GM18909 (cell line): ENCODE results near the gene CYBB.

Source experiments
- ATAC-seq: cut with Tn5 transposase; IDR thresholded peaks from one replicate; pipeline ENCODE4 v1.9.1; 2021; ENCODE audit warnings: mild to moderate bottlenecking; ENCODE audit not compliant: unreplicated experiment, poor library complexity

Gene CYBB

DNA sequence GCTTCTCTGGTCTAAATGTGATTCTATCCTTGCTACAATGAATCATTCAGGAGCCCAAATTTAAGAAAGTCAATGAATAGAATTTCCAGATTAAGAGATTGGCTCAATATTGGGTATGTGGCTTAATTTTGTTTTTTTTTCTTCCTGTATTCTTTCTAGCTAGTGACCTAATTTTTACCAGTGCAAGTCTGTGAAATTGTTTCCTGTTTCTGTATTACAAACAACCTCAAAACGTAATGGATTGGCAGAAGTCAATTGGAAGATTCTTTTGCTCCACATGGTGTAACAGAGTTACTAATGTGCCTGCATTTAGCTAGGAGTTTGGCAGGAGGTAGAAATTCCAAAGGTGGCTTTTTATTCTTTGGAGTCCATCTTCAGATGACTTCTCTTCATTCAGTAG lies 49.9 kb downstream of the CYBB start:
- no peak for ATAC-seq

DNA sequence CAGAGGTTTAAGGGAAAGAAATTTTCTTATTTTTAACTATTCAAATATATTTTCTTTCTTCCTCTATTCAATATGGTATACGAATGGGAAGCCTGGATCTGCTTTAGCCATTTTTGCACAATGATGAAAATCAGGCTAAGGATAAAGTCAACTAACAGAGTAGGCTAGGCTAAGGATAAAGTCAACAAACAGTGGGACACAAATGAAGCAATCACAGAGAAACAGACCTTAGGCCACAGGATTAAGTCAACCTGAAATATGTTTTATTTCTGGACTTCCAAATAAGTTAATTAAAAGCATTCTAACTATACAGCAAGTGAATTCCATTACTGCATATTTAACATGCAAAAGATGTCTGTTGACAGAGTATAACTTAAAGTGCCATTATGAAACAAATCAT lies 50.5 kb downstream of the CYBB start:
- ATAC-seq: no peak

DNA sequence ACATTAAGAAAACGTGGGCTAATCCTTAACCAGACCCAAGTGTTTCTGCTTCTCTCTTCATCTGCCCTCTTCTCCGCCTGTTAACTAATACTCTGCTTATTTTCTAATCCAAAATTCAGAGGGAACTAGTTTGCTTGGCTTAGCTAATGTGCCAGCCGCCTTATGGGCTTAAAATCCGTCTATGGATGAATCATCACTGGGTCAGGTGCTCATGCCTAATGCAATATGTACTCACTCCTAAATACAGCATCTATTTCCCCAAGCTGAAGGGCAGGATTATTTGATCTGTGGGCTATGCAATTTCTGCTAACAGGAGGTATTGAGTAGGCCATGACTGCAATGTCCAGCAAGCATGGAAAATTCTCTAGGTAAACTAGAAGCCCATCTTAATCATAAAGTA lies 55.1 kb downstream of the CYBB start:
- no peak for ATAC-seq

DNA sequence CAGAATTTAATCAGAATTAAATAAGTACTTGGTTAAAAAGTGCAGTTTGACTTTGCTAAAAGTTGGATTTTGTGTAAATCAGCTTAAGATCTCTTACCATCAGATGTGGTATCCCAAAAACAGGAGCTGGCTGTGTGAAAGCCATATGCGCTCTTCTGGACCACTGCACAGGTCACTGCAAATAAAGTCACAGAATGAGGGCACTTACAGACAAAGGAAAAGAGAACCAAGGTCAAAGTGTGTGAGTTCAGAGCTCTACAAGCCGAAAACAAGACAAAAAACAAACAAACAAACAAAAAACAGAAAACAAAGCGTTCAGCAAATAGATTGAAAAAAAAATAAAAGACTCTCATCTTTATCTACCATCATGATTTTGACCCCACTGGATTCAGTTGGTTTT lies 61.1 kb downstream of the CYBB start:
- ATAC-seq: no peak

DNA sequence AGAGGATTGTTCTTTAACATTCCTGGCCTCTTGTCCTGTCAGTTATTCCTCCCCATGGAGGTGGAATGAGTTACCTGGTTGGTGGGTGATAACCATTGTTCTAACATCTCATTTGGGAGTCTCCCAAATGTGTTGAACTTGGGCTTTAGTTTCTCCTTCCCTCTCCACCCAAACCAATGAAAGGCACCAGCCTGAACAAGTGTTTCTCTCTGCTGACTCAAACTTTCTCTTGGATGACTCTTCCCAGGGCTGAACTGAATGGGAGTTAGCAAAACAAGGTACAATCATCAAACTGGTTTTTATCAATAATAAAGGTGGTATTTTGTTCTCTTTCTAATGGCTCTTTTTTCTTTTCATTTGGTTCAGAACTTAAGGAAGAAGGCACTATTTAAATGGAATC lies 64.8 kb downstream of the CYBB start:
- ATAC-seq: no peak

DNA sequence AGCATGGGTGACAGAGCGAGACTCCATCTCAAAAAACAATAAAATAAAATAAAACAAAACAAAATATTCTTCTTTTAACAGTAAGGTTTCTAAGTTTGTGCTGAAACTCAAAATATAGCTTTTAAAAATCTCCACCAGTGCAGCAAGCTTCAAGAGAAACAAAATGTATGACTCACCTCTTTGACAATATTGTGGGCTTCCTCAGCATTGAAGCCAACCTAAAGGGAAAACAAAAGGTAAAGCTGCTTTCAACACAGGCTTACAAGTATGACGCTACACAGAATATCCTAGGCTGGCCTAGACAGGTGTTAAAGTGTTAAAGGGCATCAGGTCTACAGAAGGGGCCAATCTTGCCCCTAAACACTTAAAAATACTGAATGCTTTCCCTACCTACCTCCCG lies 66.3 kb downstream of the CYBB start:
- no peak for ATAC-seq

DNA sequence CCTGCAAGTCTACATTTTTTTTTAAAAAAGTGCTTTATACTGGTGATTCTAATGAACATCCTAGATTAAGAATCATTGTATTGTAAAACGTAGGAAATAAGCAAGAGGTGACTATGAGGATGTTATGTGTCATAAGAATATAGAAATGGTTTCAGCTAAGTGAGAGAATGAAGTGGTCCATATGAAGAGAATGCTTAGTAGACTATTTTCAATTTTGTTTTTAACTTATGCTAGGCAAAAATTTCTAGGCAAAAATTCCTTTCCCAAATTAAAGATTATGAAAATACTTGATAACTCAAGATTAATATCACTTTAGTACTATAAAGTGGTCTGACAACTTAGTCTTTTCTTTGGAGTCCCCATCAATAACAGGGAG lies 66.7 kb downstream of the CYBB start:
- ATAC-seq: no peak

DNA sequence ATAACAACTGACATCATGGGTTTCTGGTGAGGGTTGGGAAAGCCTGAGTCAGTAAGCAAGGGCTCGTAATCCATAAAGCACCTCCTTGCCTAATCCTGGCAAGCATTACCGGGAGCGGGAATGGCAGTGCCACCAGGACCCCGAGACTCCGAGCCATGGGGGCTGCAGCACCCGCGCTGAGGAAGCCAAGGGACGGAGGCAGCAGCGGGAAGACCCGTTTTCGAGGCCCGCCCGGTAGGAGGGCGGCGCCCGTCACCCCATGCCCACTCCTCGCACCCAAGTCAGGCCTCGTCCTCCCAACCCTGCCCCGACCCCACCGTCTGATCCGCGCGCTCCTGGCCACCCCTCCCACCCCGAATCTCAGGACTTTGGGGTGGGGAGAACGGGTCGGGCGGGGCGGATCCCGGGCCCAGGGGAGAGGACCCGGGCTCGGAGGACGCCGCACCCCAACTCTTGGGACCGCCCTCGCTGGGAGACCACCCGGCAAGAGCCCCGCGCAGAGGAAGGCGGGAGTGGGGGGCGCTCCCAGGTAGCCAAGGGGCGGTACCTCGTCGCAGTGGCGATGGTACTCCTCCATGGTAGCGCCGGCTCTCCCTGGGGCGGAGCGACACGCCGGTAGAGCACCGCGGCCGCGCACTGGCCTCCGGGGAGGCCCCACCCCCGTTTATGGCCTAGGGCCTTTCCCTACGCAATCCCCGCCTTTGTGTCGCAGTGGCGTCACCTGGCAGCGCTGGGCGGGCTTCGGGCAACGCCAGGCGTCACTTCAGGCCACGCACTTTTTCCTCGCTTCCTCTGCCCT lies 67.3 kb downstream of the CYBB start, which contains the start of gene DYNLT3:
TSS of gene DYNLT3 (minus strand) at position 638 of the 799 bp plus-strand sequence. CDS start at position 577, 61 bp downstream.
- peak; percentile 99 for ATAC-seq

DNA sequence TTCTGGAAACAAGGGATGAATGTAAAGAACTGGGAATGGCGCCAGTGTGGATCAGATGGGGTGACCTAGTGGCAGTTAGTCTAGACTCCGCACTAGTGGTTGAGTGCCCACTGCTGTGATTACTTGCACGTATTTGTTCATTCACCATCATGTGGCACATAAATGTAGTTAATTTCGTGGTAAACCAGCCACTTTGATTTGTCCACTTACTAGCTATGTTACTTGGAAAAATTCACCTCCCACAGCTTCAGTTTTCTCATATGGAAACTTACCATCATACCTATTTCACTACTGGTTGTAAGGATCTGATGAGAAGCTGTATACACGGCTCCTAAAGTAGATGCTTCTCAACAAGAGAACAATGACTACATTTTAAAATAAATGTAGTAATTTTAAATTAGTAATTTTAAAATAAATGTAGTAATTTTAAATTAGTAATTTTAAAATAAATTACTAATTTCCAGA lies 67.9 kb downstream of the CYBB start:
- peak; percentile 1 for ATAC-seq

DNA sequence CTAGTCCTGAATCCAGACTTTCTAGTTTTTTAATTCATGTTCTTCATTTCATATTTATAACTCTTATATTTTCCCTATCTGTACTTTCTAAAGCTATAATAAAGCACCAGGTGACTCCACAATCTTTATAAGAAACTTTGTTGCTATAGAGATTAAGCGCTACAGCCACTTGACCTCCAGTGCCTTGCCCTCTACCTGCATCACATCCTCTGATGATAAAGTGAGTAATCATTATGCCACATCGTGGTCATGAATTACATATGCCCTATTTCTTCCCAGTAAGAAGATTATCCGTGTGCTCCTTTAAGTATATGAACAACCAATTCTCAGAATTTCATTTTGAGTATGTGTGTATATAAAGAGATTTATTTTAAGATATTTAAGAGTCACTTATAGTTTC lies 74.3 kb downstream of the CYBB start:
- no peak for ATAC-seq

DNA sequence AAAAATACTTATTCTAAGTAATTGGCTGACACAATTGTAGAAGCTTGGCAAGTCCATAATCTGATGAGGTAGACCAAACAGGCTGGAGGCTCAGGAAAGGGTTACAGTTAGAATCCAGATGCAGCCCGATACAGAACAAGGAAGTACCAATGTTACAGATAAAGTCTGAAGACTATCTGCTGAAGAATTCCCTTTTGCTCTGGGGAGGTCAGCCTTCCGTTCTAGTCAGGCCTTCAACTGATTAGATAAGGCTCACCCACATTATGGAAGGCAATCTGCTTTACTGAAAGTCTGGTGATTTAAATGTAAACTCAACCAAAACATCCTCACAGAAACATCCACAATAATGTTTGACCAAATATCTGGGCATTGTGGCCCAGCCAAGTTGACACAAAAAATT lies 74.9 kb downstream of the CYBB start:
- ATAC-seq: no peak

DNA sequence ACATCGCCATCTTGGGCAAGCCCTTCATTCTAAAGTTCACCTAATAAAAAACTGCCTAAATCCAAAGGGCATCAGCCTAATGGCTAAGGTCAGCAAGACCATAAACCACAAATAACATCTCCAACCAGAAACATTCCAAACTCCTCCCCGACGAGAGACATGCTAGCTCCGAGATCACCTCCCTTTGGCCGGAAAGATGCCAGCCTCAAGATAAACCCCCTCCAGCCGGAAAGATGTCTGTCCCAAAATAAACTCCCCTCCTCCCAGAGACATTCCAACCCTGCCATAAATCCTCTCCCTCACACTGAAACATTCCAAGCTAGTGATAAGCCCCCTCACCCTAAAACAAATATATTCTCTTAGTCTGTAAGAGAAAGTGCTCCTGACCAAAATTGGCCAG lies 80.9 kb downstream of the CYBB start:
- ATAC-seq: no peak

DNA sequence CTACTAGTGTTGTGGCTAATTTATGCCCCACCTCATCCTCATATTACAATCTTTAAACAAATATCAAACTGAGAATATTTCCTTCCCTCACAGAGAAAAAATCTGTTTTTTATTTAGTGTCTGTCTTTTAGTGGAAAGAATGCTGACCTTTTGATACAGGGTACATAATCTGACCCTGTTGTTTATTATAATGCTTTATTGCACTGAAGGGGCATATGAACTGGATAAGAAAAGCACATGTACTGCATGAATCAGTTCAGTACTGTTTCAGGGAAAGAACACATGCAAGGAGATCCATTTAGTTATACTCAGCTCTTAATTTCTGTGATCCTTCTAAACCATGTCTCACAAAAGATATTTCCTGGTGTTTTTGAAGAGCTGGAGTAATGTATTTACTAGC lies 83.0 kb downstream of the CYBB start:
- ATAC-seq: no peak
